Ishikawa (cell line): ENCODE measurements around the gene MYBPHL.

Source experiments
- CEBPB ChIP-seq: IDR thresholded peaks from 2 replicates; pipeline ENCODE4 v1.6.1; 2012
- EGR1 ChIP-seq: IDR thresholded peaks from 2 replicates; pipeline ENCODE4 v1.6.1; 2012
- FOXM1 ChIP-seq: IDR thresholded peaks from 2 replicates; pipeline ENCODE4 v1.6.1; 2012; ENCODE audit warnings: low read depth, borderline replicate concordance
- TAF1 ChIP-seq: IDR thresholded peaks from 2 replicates; pipeline ENCODE4 v1.6.1; 2012; ENCODE audit warnings: low read depth, mild to moderate bottlenecking
- YY1 ChIP-seq: IDR thresholded peaks from 2 replicates; pipeline ENCODE4 v1.6.1; 2012; ENCODE audit warnings: low read depth
- TF ChIP-seq, protein P1 (sequence below): IDR thresholded peaks from 2 replicates; pipeline ENCODE4 v1.6.1; 2012; ENCODE audit warnings: low read depth, mild to moderate bottlenecking

DNA sequence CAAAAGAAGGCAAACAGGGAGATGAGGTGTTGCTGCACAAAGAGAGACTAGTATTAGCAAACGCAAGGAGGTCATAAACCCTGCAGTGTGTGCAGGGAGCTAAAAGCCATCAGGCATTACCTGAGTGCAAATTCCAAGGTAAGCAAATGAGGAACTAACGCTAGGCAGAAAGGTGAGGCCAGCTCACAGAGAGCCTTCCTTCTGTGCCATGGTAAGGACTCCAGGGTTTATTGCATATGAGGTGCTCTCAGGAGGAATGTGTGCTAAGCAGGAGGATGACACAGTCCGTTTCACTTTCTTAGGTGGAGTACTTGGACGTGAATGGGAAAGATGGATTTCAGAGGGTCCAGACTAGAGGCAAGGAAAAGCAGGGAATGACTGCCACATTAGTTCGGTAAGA lies 44.6 kb upstream of the MYBPHL start:
- TF ChIP-seq EGR1 (no peak), YY1 (no peak), TAF1 (no peak), FOXM1 (no peak), CEBPB (no peak)
- TF ChIP-seq, protein P1, sequence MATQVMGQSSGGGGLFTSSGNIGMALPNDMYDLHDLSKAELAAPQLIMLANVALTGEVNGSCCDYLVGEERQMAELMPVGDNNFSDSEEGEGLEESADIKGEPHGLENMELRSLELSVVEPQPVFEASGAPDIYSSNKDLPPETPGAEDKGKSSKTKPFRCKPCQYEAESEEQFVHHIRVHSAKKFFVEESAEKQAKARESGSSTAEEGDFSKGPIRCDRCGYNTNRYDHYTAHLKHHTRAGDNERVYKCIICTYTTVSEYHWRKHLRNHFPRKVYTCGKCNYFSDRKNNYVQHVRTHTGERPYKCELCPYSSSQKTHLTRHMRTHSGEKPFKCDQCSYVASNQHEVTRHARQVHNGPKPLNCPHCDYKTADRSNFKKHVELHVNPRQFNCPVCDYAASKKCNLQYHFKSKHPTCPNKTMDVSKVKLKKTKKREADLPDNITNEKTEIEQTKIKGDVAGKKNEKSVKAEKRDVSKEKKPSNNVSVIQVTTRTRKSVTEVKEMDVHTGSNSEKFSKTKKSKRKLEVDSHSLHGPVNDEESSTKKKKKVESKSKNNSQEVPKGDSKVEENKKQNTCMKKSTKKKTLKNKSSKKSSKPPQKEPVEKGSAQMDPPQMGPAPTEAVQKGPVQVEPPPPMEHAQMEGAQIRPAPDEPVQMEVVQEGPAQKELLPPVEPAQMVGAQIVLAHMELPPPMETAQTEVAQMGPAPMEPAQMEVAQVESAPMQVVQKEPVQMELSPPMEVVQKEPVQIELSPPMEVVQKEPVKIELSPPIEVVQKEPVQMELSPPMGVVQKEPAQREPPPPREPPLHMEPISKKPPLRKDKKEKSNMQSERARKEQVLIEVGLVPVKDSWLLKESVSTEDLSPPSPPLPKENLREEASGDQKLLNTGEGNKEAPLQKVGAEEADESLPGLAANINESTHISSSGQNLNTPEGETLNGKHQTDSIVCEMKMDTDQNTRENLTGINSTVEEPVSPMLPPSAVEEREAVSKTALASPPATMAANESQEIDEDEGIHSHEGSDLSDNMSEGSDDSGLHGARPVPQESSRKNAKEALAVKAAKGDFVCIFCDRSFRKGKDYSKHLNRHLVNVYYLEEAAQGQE, result no peak
